DMS 273 (cell line): ENCODE data around the gene EYA3.

Experiments
- DNase-seq: peaks from one replicate; lab custom pipeline; 2025; ENCODE audit not compliant: unreplicated experiment; lab: John Stamatoyannopoulos, UW

EYA3 gene

GRCh38 chr1:28112388-28113241, 24.2 kb upstream of the EYA3 start:
- no peak for DNase-seq

- DNase-seq: no peak
Measured at GRCh38 chr1:28111157-28111556, 22.7 kb upstream of the EYA3 start.

GRCh38 chr1:28110555-28110954, 22.1 kb upstream of the EYA3 start:
- no peak for DNase-seq

- DNase-seq: no peak
Measured at GRCh38 chr1:28109639-28110038, 21.2 kb upstream of the EYA3 start.

GRCh38 chr1:28108001-28108400, 19.6 kb upstream of the EYA3 start:
- no peak for DNase-seq

- peak; percentile 33 for DNase-seq
Measured at GRCh38 chr1:28104866-28105467, 16.6 kb upstream of the EYA3 start.

GRCh38 chr1:28102189-28102588, 13.8 kb upstream of the EYA3 start:
- no peak for DNase-seq

- DNase-seq: no peak
Measured at GRCh38 chr1:28099050-28099769, 10.8 kb upstream of the EYA3 start.

GRCh38 chr1:28097100-28097472, 8.7 kb upstream of the EYA3 start:
- DNase-seq: no peak

- no peak for DNase-seq
Measured at GRCh38 chr1:28096210-28097099, 8.0 kb upstream of the EYA3 start.

- DNase-seq: peak; percentile 81
Measured at GRCh38 chr1:28091043-28091781, 2.8 kb upstream of the EYA3 start.

GRCh38 chr1:28087614-28088167, 719 bp downstream of the EYA3 start:
- DNase-seq: peak; percentile 66

- no peak for DNase-seq
Measured at GRCh38 chr1:28086651-28087050, 1.8 kb downstream of the EYA3 start.

GRCh38 chr1:28085129-28085528, 3.3 kb downstream of the EYA3 start:
- DNase-seq: no peak

GRCh38 chr1:28083876-28084275, 4.5 kb downstream of the EYA3 start:
- DNase-seq: no peak

- DNase-seq: no peak
Measured at GRCh38 chr1:28078680-28079626, 9.5 kb downstream of the EYA3 start.

- DNase-seq: no peak
Measured at GRCh38 chr1:28078262-28078661, 10.1 kb downstream of the EYA3 start.

- DNase-seq: no peak
Measured at GRCh38 chr1:28074892-28075511, 13.4 kb downstream of the EYA3 start.
